Measurements from ENCODE around the gene HAND2.

The HAND2 gene

GRCh38 chr4:173526724-173527102 is 3.3 kb downstream of the HAND2 start:
- in situ Hi-C loops (cut with HindIII; ENCODE audit: low sequenced_read_pairs): no loop called here

DNA sequence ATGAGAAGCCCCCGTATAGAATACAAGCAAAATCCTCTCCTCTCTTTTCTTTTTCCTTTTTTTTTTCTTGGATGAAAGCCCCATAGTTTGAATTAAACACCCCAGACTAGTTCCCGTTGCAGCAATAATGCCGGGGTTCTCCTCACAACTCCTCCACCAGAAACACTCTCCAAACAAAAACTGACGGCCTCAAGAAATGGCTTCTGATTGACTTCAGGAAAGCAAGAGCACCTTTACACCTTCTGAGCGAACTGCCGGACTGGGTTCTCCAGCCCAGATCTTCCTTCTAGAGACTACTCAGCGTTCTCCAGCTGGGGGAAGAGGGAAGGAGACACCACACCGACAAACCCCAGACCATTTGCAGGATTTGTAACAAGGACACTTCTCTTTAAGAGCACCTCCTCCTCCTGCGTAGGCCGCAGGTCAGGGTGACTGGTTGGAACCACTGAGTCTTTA is 4.0 kb downstream of the HAND2 start:
- TF ChIP-seq, protein P1, sequence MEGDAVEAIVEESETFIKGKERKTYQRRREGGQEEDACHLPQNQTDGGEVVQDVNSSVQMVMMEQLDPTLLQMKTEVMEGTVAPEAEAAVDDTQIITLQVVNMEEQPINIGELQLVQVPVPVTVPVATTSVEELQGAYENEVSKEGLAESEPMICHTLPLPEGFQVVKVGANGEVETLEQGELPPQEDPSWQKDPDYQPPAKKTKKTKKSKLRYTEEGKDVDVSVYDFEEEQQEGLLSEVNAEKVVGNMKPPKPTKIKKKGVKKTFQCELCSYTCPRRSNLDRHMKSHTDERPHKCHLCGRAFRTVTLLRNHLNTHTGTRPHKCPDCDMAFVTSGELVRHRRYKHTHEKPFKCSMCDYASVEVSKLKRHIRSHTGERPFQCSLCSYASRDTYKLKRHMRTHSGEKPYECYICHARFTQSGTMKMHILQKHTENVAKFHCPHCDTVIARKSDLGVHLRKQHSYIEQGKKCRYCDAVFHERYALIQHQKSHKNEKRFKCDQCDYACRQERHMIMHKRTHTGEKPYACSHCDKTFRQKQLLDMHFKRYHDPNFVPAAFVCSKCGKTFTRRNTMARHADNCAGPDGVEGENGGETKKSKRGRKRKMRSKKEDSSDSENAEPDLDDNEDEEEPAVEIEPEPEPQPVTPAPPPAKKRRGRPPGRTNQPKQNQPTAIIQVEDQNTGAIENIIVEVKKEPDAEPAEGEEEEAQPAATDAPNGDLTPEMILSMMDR (IDR thresholded peaks at IDR 0.05; ENCODE audit: low read depth, low read length): no peak
- no peak for DNase-seq (ENCODE audit: low read depth, low spot score)
- H3K4me3 ChIP-seq (ENCODE audit: low read depth, low read length): no peak overlapping the region
- in situ Hi-C loops (cut with HindIII; ENCODE audit: low sequenced_read_pairs): no loop called here

More at GRCh38 chr4:173526724-173527102, 3.3 kb downstream of the HAND2 start:
- no peak overlapping the region for H3K4me3 ChIP-seq (ENCODE audit: low read depth, low read length)
- TF ChIP-seq, protein P1 (IDR thresholded peaks at IDR 0.05; ENCODE audit: low read depth, low read length): no peak
- DNase-seq (ENCODE audit: low read depth, low spot score): no peak

DNA sequence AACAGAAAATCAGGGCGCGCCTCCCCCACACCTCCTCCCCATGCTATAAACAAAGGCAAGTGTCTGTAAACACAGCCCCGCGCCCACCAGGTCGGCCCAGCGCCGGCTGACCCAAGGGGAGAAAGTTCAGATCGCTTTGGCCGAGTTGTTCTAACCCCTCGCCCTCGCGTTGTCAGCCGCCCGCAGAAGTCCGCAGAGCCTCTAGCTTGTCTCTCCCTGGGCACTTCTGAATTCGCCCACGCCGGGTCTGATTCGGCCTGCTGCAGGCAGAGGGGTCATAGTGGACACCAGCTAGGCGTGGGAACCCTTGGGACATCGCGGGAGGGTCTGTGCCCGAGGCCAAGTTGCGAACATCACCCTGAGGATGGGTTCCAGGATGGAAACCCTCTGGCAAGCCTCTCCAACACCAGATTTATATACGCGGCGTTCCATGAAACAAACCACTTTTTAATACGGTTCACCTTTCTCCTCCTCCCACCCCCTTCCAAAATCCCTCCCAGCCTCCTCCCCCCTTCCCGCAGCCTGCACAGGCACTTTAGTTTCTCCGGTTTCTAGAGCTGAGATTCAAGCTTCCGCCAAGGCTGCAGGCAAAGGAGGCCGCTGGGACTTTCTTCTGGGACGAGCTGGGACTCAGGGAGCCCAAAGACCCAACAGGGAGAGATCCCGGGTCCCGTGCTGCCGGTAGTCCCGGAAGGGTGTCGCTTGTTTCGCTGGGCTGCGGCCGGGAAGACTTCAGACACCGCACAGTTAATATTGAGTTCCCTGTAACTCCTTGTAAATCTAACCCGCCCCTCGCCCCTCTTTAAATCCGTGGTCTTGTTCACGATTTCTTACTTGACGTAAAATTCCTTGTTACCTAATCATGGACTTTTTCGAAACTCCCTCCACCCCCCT is 4.7 kb downstream of the HAND2 start:
- H3K4me3 ChIP-seq (ENCODE audit: low read depth, low read length): no peak overlapping the region
- TF ChIP-seq, protein P1 (IDR thresholded peaks at IDR 0.05; ENCODE audit: low read depth, low read length): no peak
- in situ Hi-C loops (cut with HindIII; ENCODE audit: low sequenced_read_pairs): no loop called here
- DNase-seq (ENCODE audit: low read depth, low spot score): no peak

DNA sequence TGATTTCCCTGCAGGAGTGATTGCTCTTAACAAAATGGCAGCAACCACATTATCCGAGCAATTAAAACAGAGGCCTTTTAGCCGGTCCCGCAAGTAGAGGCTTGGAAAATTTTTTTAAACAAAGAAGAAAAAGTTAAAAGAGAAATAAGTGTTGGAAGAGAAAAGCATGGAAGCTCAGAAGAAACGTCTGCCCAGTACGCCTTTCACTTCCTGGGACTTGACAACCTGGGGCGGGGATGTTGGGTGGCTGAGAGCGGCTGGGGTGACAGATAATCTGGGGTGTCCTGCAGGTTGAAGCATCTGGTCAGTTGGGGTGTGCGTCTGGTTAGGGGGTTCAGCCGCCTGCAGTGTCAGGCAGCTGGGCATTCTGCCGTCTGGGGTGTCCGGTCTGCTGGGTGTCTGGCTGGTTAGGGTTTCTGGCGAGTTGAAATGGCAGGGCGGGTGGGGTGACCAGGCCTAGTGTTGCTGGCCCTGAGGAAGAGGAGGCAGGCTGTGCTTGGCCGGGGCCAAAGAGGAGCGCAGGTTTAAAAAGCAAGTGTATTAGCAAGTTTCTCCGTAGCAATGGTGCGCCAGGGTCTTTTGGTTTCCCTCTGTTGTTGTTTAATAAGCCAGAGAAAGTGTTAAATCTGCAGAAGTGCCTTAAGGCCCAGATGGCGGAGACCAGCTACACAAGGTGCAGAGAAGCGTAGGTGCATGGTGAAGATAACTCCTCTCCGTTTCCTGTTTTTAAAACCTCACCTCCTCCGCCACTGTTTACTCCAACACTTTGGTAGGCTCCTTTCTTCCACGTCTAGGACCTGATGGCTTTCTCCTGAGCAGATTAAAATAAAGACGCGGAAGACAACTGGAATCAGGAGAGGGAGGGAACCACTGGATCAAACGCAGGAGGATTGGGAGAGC is 5.6 kb downstream of the HAND2 start:
- H3K4me3 ChIP-seq (ENCODE audit: low read depth, low read length): no peak overlapping the region
- no peak for DNase-seq (ENCODE audit: low read depth, low spot score)
- in situ Hi-C loops (cut with HindIII; ENCODE audit: low sequenced_read_pairs): no loop called here
- TF ChIP-seq, protein P1 (IDR thresholded peaks at IDR 0.05; ENCODE audit: low read depth, low read length): no peak

GRCh38 chr4:173522951-173523395 is 7.1 kb downstream of the HAND2 start:
- DNase-seq (ENCODE audit: low read depth, low spot score): no peak
- H3K4me3 ChIP-seq (ENCODE audit: low read depth, low read length): peak overlapping the region; percentile 39
- TF ChIP-seq, protein P1 (IDR thresholded peaks at IDR 0.05; ENCODE audit: low read depth, low read length): no peak
- in situ Hi-C loops (cut with HindIII; ENCODE audit: low sequenced_read_pairs): no loop called here

- peak overlapping the region; percentile 39 for H3K4me3 ChIP-seq (ENCODE audit: low read depth, low read length)
- in situ Hi-C loops (cut with HindIII; ENCODE audit: low sequenced_read_pairs): no loop called here
- TF ChIP-seq, protein P1 (IDR thresholded peaks at IDR 0.05; ENCODE audit: low read depth, low read length): no peak
- peak; percentile 77 for DNase-seq (ENCODE audit: low read depth, low spot score)
These were observed 7.7 kb downstream of the HAND2 start for GRCh38 chr4:173522160-173522950.
